WTC11 (cell line): ENCODE results near the gene INO80B. TPM values are rescaled to one million over a fixed set of nuclear protein-coding genes. Genes with fewer than 3 reads are reported as not detected.

Experiments
- ATAC-seq: fragments of 200-7000 bp; cut with Tn5 transposase; 2 replicates; pipeline ENCODE4 v1.10.0; 2021; ENCODE audit warnings: mild to moderate bottlenecking, moderate library complexity
- CTCF ChIA-PET: fragments of 300-600 bp; sonication (Branson Sonifier 250); formaldehyde crosslinking; loops from one replicate; lab custom pipeline; 2021; ENCODE audit warnings: antibody characterized with exemption; lab: Charles Lee
- POLR2A ChIA-PET: fragments of 350-600 bp; sonication (Branson Sonifier 250); formaldehyde crosslinking; loops from one replicate; lab custom pipeline; 2021; ENCODE audit warnings: antibody characterized with exemption; lab: Charles Lee
- DNase-seq: peaks from one replicate; pipeline ENCODE4 v3.0.0; 2021; ENCODE audit warnings: low spot score
- H3K27ac Mint-ChIP-seq: 2 replicates; pipeline ENCODE4 v1.8.0; 2021; ENCODE audit warnings: mixed read lengths
- H3K27me3 Mint-ChIP-seq: 2 replicates; pipeline ENCODE4 v1.8.0; 2021; ENCODE audit warnings: low read depth, mild to moderate bottlenecking, moderate library complexity, mixed read lengths
- H3K36me3 Mint-ChIP-seq: 2 replicates; pipeline ENCODE4 v1.8.0; 2021; ENCODE audit warnings: mixed read lengths
- H3K4me1 Mint-ChIP-seq: 2 replicates; pipeline ENCODE4 v1.8.0; 2022; ENCODE audit warnings: mixed read lengths
- H3K4me3 Mint-ChIP-seq: 2 replicates; pipeline ENCODE4 v1.8.0; 2021; ENCODE audit warnings: mild to moderate bottlenecking, moderate library complexity, mixed read lengths
- H3K9me3 Mint-ChIP-seq: 2 replicates; pipeline ENCODE4 v1.8.0; 2021; ENCODE audit warnings: mixed read lengths
- ATF1 ChIP-seq: sonication (generic); formaldehyde crosslinking; IDR thresholded peaks from 2 replicates; pipeline ENCODE4 v1.8.1; 2023; ENCODE audit warnings: mild to moderate bottlenecking, moderate library complexity, missing genetic modification reagents
- ERG ChIP-seq: fragments of 250-450 bp; sonication (Bioruptor Pico); IDR thresholded peaks from 2 replicates; pipeline ENCODE4 v1.8.0; 2021; ENCODE audit warnings: mild to moderate bottlenecking
- FOXK1 ChIP-seq: sonication (generic); formaldehyde crosslinking; IDR thresholded peaks from 2 replicates; pipeline ENCODE4 v1.8.0; 2022; ENCODE audit warnings: mild to moderate bottlenecking, moderate library complexity, missing genetic modification reagents
- MXD4 ChIP-seq: fragments of 250-450 bp; sonication (Bioruptor Pico); IDR thresholded peaks from 2 replicates; pipeline ENCODE4 v1.8.0; 2021; ENCODE audit warnings: mild to moderate bottlenecking, moderate library complexity, borderline replicate concordance
- NFATC4 ChIP-seq: fragments of 250-450 bp; sonication (Bioruptor Pico); IDR thresholded peaks from 2 replicates; pipeline ENCODE4 v1.9.0; 2021; ENCODE audit warnings: mild to moderate bottlenecking
- NR2C2 ChIP-seq: sonication (generic); formaldehyde crosslinking; IDR thresholded peaks from 2 replicates; pipeline ENCODE4 v1.8.0; 2022; ENCODE audit warnings: mild to moderate bottlenecking, missing genetic modification reagents
- PRDM15 ChIP-seq: sonication (generic); formaldehyde crosslinking; IDR thresholded peaks from 2 replicates; pipeline ENCODE4 v1.8.0; 2022; ENCODE audit warnings: missing genetic modification reagents
- PREB ChIP-seq: sonication (generic); formaldehyde crosslinking; IDR thresholded peaks from 2 replicates; pipeline ENCODE4 v1.8.1; 2022; ENCODE audit warnings: mild to moderate bottlenecking, missing genetic modification reagents, moderate library complexity, borderline replicate concordance
- SOX15 ChIP-seq: fragments of 250-450 bp; sonication (Bioruptor Pico); IDR thresholded peaks from 2 replicates; pipeline ENCODE4 v1.9.0; 2021; ENCODE audit warnings: mild to moderate bottlenecking
- ZNF121 ChIP-seq: sonication (generic); formaldehyde crosslinking; IDR thresholded peaks from 2 replicates; pipeline ENCODE4 v1.8.0; 2023; ENCODE audit warnings: missing genetic modification reagents
- ZNF138 ChIP-seq: sonication (generic); formaldehyde crosslinking; conservative IDR thresholded peaks from 2 replicates; pipeline ENCODE4 v1.8.1; 2022; ENCODE audit warnings: mild to moderate bottlenecking, moderate library complexity, missing genetic modification reagents
- ZSCAN18 ChIP-seq: fragments of 250-450 bp; sonication (Bioruptor Pico); IDR thresholded peaks from 2 replicates; pipeline ENCODE4 v2.1.2; 2022; ENCODE audit warnings: mild to moderate bottlenecking, moderate library complexity
- total RNA-seq: library from RNA; stranded (reverse); gene quantifications from 3 replicates; pipeline ENCODE4 v1.2.3, GENCODE V29; 2021
- TF ChIP-seq, protein P1 (sequence below): sonication (generic); formaldehyde crosslinking; IDR thresholded peaks from 2 replicates; pipeline ENCODE4 v1.8.1; 2022; ENCODE audit warnings: mild to moderate bottlenecking, moderate library complexity, missing genetic modification reagents
- TF ChIP-seq, protein P2 (sequence below): sonication (generic); formaldehyde crosslinking; conservative IDR thresholded peaks from 2 replicates; pipeline ENCODE4 v1.8.1; 2023; ENCODE audit warnings: mild to moderate bottlenecking, low read depth, missing genetic modification reagents, moderate library complexity
- TF ChIP-seq, protein P3 (sequence below): sonication (generic); formaldehyde crosslinking; IDR thresholded peaks from 2 replicates; pipeline ENCODE4 v1.8.1; 2022; ENCODE audit warnings: missing genetic modification reagents, borderline replicate concordance

The INO80B gene
- total RNA-seq, 1 experiment from 2014 or later: 20.2 TPM

DNA sequence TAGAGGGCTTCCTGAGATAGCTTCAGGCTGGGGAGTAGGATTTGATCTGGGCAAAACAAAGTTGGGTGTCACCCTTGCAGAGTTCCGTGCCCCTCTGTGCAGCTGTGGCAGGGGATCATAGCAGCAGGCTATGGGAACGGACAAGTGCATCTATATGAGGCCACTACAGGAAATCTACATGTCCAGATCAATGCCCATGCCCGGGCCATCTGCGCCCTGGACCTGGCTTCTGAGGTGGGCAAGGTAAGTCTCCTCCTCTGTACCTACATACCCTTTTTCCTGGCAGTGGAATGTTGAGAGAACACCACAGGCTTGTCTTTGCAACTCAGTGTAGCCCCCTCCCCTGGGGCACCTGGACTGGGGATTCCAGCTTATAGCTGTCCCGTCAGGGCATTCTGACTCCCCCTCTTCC is 29.9 kb upstream of the INO80B start:
- Mint-ChIP-seq H3K27me3 (peaks cover 34% of the 10 kb centered on the region), H3K4me3 (no peak overlapping the region), H3K4me1 (peaks cover 14% of the 10 kb centered on the region), H3K27ac (peak overlapping the region; percentile 42), H3K9me3 (no peaks in the 10 kb centered on the region), H3K36me3 (peaks cover 50% of the 10 kb centered on the region)
- DNase-seq (no peak), ATAC-seq (no peak)
- CTCF ChIA-PET: interaction anchor here (0.6 to 0.9 kb wide), 2 partner anchors 9 to 90 kb away, joined by 3 to 4 read pairs; no protein-coding TSS in a partner anchor
- TF ChIP-seq PREB (CRISPR knock-in tag) (0 out of 2 replicates have a peak, but pooled peaks have one; percentile 14), NR2C2 (CRISPR knock-in tag) (no peak)
- POLR2A ChIA-PET: no interaction called here

DNA sequence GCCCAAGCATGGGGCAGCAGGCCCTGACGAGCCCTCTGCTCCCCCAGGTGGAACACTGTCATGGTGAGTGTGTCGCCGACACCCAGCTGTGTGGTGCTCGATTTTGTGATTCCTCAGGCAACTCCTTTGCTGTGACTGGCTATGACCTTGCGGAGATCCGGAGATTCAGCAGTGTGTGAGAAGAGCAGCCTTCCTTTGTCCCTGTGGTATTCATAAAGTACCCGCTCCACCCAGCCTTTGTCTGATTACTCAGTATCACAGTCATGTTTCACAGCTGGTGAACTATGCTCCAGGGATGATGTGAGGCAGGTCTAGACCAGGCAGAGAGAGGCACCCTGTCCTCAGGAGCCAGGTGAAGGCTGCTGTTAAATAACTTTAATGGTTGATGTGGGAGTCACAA is 29.4 kb upstream of the INO80B start:
- Mint-ChIP-seq H3K9me3 (no peaks in the 10 kb centered on the region), H3K4me1 (peaks cover 14% of the 10 kb centered on the region), H3K4me3 (no peak overlapping the region), H3K36me3 (peaks cover 53% of the 10 kb centered on the region), H3K27me3 (peaks cover 28% of the 10 kb centered on the region), H3K27ac (peak overlapping the region; percentile 69)
- ChIA-PET POLR2A (no interaction called here), CTCF (interaction anchor here (0.9 kb wide), 1 partner anchor 91 kb away, joined by 3 read pairs; no protein-coding TSS in a partner anchor)
- no peak for TF ChIP-seq FOXK1
- no peak for TF ChIP-seq ATF1
- no peak for TF ChIP-seq SOX15
- no peak for TF ChIP-seq ZSCAN18
- no peak for TF ChIP-seq ERG (CRISPR knock-in tag)
- TF ChIP-seq, protein P1, sequence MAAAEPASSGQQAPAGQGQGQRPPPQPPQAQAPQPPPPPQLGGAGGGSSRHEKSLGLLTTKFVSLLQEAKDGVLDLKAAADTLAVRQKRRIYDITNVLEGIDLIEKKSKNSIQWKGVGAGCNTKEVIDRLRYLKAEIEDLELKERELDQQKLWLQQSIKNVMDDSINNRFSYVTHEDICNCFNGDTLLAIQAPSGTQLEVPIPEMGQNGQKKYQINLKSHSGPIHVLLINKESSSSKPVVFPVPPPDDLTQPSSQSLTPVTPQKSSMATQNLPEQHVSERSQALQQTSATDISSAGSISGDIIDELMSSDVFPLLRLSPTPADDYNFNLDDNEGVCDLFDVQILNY (CRISPR knock-in tag): no peak
- TF ChIP-seq PRDM15 (CRISPR knock-in tag): no peak
- TF ChIP-seq NFATC4 (CRISPR knock-in tag): no peak
- TF ChIP-seq, protein P2, sequence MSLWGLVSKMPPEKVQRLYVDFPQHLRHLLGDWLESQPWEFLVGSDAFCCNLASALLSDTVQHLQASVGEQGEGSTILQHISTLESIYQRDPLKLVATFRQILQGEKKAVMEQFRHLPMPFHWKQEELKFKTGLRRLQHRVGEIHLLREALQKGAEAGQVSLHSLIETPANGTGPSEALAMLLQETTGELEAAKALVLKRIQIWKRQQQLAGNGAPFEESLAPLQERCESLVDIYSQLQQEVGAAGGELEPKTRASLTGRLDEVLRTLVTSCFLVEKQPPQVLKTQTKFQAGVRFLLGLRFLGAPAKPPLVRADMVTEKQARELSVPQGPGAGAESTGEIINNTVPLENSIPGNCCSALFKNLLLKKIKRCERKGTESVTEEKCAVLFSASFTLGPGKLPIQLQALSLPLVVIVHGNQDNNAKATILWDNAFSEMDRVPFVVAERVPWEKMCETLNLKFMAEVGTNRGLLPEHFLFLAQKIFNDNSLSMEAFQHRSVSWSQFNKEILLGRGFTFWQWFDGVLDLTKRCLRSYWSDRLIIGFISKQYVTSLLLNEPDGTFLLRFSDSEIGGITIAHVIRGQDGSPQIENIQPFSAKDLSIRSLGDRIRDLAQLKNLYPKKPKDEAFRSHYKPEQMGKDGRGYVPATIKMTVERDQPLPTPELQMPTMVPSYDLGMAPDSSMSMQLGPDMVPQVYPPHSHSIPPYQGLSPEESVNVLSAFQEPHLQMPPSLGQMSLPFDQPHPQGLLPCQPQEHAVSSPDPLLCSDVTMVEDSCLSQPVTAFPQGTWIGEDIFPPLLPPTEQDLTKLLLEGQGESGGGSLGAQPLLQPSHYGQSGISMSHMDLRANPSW (CRISPR knock-in tag): no peak
- TF ChIP-seq, protein P3, sequence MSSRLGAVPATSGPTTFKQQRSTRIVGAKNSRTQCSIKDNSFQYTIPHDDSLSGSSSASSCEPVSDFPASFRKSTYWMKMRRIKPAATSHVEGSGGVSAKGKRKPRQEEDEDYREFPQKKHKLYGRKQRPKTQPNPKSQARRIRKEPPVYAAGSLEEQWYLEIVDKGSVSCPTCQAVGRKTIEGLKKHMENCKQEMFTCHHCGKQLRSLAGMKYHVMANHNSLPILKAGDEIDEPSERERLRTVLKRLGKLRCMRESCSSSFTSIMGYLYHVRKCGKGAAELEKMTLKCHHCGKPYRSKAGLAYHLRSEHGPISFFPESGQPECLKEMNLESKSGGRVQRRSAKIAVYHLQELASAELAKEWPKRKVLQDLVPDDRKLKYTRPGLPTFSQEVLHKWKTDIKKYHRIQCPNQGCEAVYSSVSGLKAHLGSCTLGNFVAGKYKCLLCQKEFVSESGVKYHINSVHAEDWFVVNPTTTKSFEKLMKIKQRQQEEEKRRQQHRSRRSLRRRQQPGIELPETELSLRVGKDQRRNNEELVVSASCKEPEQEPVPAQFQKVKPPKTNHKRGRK (CRISPR knock-in tag): no peak
- TF ChIP-seq ZNF138 (CRISPR knock-in tag): no peak
- no peak for TF ChIP-seq MXD4 (CRISPR knock-in tag)
- no peak for TF ChIP-seq ZNF121 (CRISPR knock-in tag)
- ATAC-seq (no peak), DNase-seq (no peak)
